HEK293 (cell line): ENCODE data around the gene POLD1.

ENCODE experiments used
- CTCF ChIA-PET: fragments of 350-600 bp; formaldehyde crosslinking; extraction: SDS; loops from one replicate; lab custom pipeline; 2021; ENCODE audit warnings: antibody characterized with exemption; lab: Yijun Ruan, JAX
- POLR2A ChIA-PET: fragments of 300-600 bp; formaldehyde crosslinking; extraction: SDS; loops from one replicate; lab custom pipeline; 2020; ENCODE audit warnings: antibody characterized with exemption, inconsistent platforms; lab: Yijun Ruan, JAX
- H3K27ac ChIP-seq: fragments of 200-500 bp; sonication (Bioruptor generic); 2 replicates; pipeline ENCODE4 v1.5.1; 2014; ENCODE audit warnings: low read depth, low read length, control low read depth, inconsistent platforms; ENCODE audit errors: extremely low read depth
- H3K36me3 ChIP-seq, 2 experiments: fragments of 200-500 bp in 1 of 2; sonication (Bioruptor generic) in 1 of 2; 1 replicate in 1 of 2; 2 replicates in 1 of 2; pipeline ENCODE4 v1.5.1; 2014 to 2017; ENCODE audit warnings: inconsistent platforms in 2 of 2, low read length in 2 of 2; ENCODE audit not compliant: control insufficient read depth in 2 of 2, insufficient read depth in 1 of 2
- H3K4me1 ChIP-seq: fragments of 200-500 bp; sonication (Bioruptor generic); 2 replicates; pipeline ENCODE4 v1.5.1; 2014; ENCODE audit warnings: mild to moderate bottlenecking, low read length, inconsistent platforms; ENCODE audit not compliant: control insufficient read depth, insufficient read depth
- H3K4me3 ChIP-seq: 2 replicates; pipeline ENCODE4 v1.5.1; 2011; ENCODE audit warnings: low read depth, mild to moderate bottlenecking, control low read depth, low read length, moderate library complexity
- H3K9me3 ChIP-seq: fragments of 200-500 bp; sonication (Bioruptor generic); 2 replicates; pipeline ENCODE4 v1.5.1; 2014; ENCODE audit warnings: low read depth, low read length, inconsistent platforms; ENCODE audit not compliant: control insufficient read depth, insufficient read depth
- GLI4 ChIP-seq: fragments of 450-650 bp; formaldehyde crosslinking; IDR thresholded peaks from 2 replicates; pipeline ENCODE4 v1.5.1; 2016; ENCODE audit warnings: missing biosample characterization, missing genetic modification characterization
- PRDM4 ChIP-seq: fragments of 450-650 bp; formaldehyde crosslinking; IDR thresholded peaks from 2 replicates; pipeline ENCODE4 v1.5.1; 2017; ENCODE audit warnings: missing biosample characterization, missing genetic modification characterization
- TCF7L2 ChIP-seq: IDR thresholded peaks from 2 replicates; pipeline ENCODE4 v1.6.1; 2011; ENCODE audit warnings: low read depth, mild to moderate bottlenecking, inconsistent platforms, low read length, moderate library complexity, borderline replicate concordance
- ZBTB26 ChIP-seq: fragments of 450-650 bp; formaldehyde crosslinking; optimal IDR thresholded peaks from 2 replicates; pipeline ENCODE3; 2016; ENCODE audit warnings: missing biosample characterization, mild to moderate bottlenecking, missing genetic modification characterization
- ZNF146 ChIP-seq: fragments of 450-650 bp; formaldehyde crosslinking; IDR thresholded peaks from 2 replicates; pipeline ENCODE4 v1.5.1; 2016; ENCODE audit warnings: missing biosample characterization, missing genetic modification characterization
- ZNF202 ChIP-seq: fragments of 450-650 bp; formaldehyde crosslinking; IDR thresholded peaks from 2 replicates; pipeline ENCODE4 v1.5.1; 2016; ENCODE audit warnings: missing biosample characterization, missing genetic modification characterization, borderline replicate concordance
- ZNF26 ChIP-seq: fragments of 450-650 bp; formaldehyde crosslinking; IDR thresholded peaks from 2 replicates; pipeline ENCODE4 v1.5.1; 2016; ENCODE audit warnings: missing biosample characterization, missing genetic modification characterization
- ZNF280D ChIP-seq: fragments of 450-650 bp; formaldehyde crosslinking; IDR thresholded peaks from 2 replicates; pipeline ENCODE4 v1.5.1; 2016; ENCODE audit warnings: missing biosample characterization, missing genetic modification characterization
- ZNF292 ChIP-seq: fragments of 450-650 bp; formaldehyde crosslinking; IDR thresholded peaks from 2 replicates; pipeline ENCODE4 v1.5.1; 2016; ENCODE audit warnings: low read depth, missing biosample characterization, missing genetic modification characterization, borderline replicate concordance
- ZNF571 ChIP-seq: fragments of 450-650 bp; formaldehyde crosslinking; IDR thresholded peaks from 2 replicates; pipeline ENCODE4 v1.5.0; 2017; ENCODE audit warnings: missing biosample characterization, missing genetic modification characterization

The POLD1 gene

GRCh38 chr19:50412419-50412818 is 28.3 kb downstream of the POLD1 start:
- H3K27ac ChIP-seq = no peak overlapping the region
- H3K4me1 ChIP-seq = no peaks in the 10 kb centered on the region
- TF ChIP-seq ZNF146 (0 out of 2 replicates have a peak, but pooled peaks have one; percentile 48), ZNF202 (tag by site-specific recombination) (no peak)
- ChIA-PET POLR2A (no interaction called here), CTCF (interaction anchor here (0.6 to 0.7 kb wide), 3 partner anchors 37 to 144 kb away, joined by 3 to 6 read pairs (median 3); no protein-coding TSS in a partner anchor)
- no peak overlapping the region for H3K4me3 ChIP-seq
- H3K9me3 ChIP-seq = no peaks in the 10 kb centered on the region
- peaks cover 30 to 66% of the 10 kb centered on the region in 2 experiments; a peak in 2 of 3 replicates for H3K36me3 ChIP-seq

- CTCF ChIA-PET = no interaction called here
- peaks cover 26 to 66% of the 10 kb centered on the region in 2 experiments; a peak in 2 of 3 replicates for H3K36me3 ChIP-seq
- POLR2A ChIA-PET = no interaction called here
- H3K4me1 ChIP-seq = no peaks in the 10 kb centered on the region
- no peak for TF ChIP-seq ZNF292
- TF ChIP-seq ZNF280D (tag by site-specific recombination) = peak; percentile 35; the same call in 1 of the 2 replicates
- H3K4me3 ChIP-seq = no peak overlapping the region
- H3K9me3 ChIP-seq = no peaks in the 10 kb centered on the region
- H3K27ac ChIP-seq = no peak overlapping the region
Measured at GRCh38 chr19:50413096-50413495, 28.9 kb downstream of the POLD1 start.

GRCh38 chr19:50413531-50413930 is 29.4 kb downstream of the POLD1 start:
- no peaks in the 10 kb centered on the region for H3K4me1 ChIP-seq
- ChIA-PET POLR2A (interaction anchor here (1.0 kb wide), 1 partner anchor 29 kb away, joined by 3 read pairs; the partner anchor contains the start of gene POLD1), CTCF (interaction anchor here (0.8 kb wide), 1 partner anchor 9 kb away, joined by 4 read pairs; no protein-coding TSS in a partner anchor)
- TF ChIP-seq PRDM4 (tag by site-specific recombination) (no peak), TCF7L2 (no peak)
- no peak overlapping the region for H3K27ac ChIP-seq
- peaks cover 22 to 64% of the 10 kb centered on the region in 2 experiments; a peak in 2 of 3 replicates for H3K36me3 ChIP-seq
- no peak overlapping the region for H3K4me3 ChIP-seq
- H3K9me3 ChIP-seq = no peaks in the 10 kb centered on the region

- Histone ChIP-seq H3K9me3 (no peaks in the 10 kb centered on the region), H3K4me1 (no peaks in the 10 kb centered on the region), H3K27ac (0 out of 2 replicates have a peak overlapping the region, but pooled peaks have one; percentile 28), H3K36me3 (peaks cover 17 to 49% of the 10 kb centered on the region in 2 experiments; a peak in 2 of 3 replicates), H3K4me3 (no peak overlapping the region)
- ChIA-PET CTCF (interaction anchor here (0.6 to 1.8 kb wide), 15 partner anchors 10 to 82 kb away, joined by 3 to 20 read pairs (median 4); partner anchors contain the start of genes NR1H2 and POLD1), POLR2A (interaction anchor here (1.1 kb wide), 1 partner anchor 31 kb away, joined by 4 read pairs; the partner anchor contains the start of gene POLD1)
- TF ChIP-seq PRDM4 (tag by site-specific recombination) (no peak), ZNF26 (tag by site-specific recombination) (no peak), ZBTB26 (tag by site-specific recombination) (no peak), GLI4 (tag by site-specific recombination) (0 out of 2 replicates have a peak, but pooled peaks have one; percentile 27), ZNF571 (tag by site-specific recombination) (no peak)
Measured at GRCh38 chr19:50414864-50415660, 30.9 kb downstream of the POLD1 start.
